Activated CD8-positive, alpha-beta T cell treated with anti-CD3 and anti-CD28 coated beads, Interleukin-2, amount 10 ng/mL, durations not matched to agents 7 days and 5 days (primary cell): ENCODE results near the gene EMB. TPM values are rescaled to one million over a fixed set of nuclear protein-coding genes. Genes with fewer than 3 reads are reported as not detected.
"Not testable (repeated sequence)": the region's sequence is repeated elsewhere in the genome, so short reads cannot be mapped to it uniquely, and the experiment has no call there.

Source experiments
- ATAC-seq: fragments of 150-1000 bp; cut with Tn5 transposase; one replicate; pipeline ENCODE4 v1.10.0; 2021; ENCODE audit warnings: moderate library complexity
- CTCF ChIA-PET: fragments of 350-600 bp; sonication (Branson Sonifier 250); formaldehyde crosslinking; loops from one replicate; lab custom pipeline; 2021; ENCODE audit warnings: antibody characterized with exemption; lab: Charles Lee
- POLR2A ChIA-PET: fragments of 350-600 bp; sonication (Branson Sonifier 250); formaldehyde crosslinking; loops from one replicate; lab custom pipeline; 2021; ENCODE audit warnings: antibody characterized with exemption; lab: Charles Lee
- DNase-seq: peaks from one replicate; pipeline ENCODE4 v3.0.0-alpha.2; 2020
- H3K27ac Mint-ChIP-seq: one replicate; pipeline ENCODE4 v1.8.0; 2021; ENCODE audit warnings: mild to moderate bottlenecking, mixed read lengths
- H3K27me3 Mint-ChIP-seq: one replicate; pipeline ENCODE4 v1.8.0; 2021; ENCODE audit warnings: low read depth, mixed read lengths
- H3K36me3 Mint-ChIP-seq: one replicate; pipeline ENCODE4 v1.8.0; 2021; ENCODE audit warnings: low read depth, mixed read lengths
- H3K4me1 Mint-ChIP-seq: one replicate; pipeline ENCODE4 v1.8.0; 2021; ENCODE audit warnings: low read depth, mixed read lengths
- H3K4me3 Mint-ChIP-seq: one replicate; pipeline ENCODE4 v1.8.0; 2021; ENCODE audit warnings: mild to moderate bottlenecking, mixed read lengths
- H3K9me3 Mint-ChIP-seq: one replicate; pipeline ENCODE4 v1.8.0; 2022; ENCODE audit warnings: mixed read lengths; ENCODE audit not compliant: insufficient read depth
- total RNA-seq, 2 experiments: library from RNA; stranded (reverse); gene quantifications; one replicate each; pipeline ENCODE4 v1.2.3, GENCODE V29; 2021

The EMB gene
- total RNA-seq, 2 experiments from 2014 or later = 139 to 149 TPM

- ATAC-seq = no peak
- POLR2A ChIA-PET = no interaction called here
- peaks cover 70% of the 10 kb centered on the region for H3K36me3 Mint-ChIP-seq
- H3K4me1 Mint-ChIP-seq = peaks cover 40% of the 10 kb centered on the region
- no peak overlapping the region for H3K27ac Mint-ChIP-seq
- DNase-seq = no peak
- H3K27me3 Mint-ChIP-seq = no peaks in the 10 kb centered on the region
- peaks cover 15% of the 10 kb centered on the region for H3K9me3 Mint-ChIP-seq
- H3K4me3 Mint-ChIP-seq = no peak overlapping the region
- CTCF ChIA-PET = no interaction called here
Measured at GRCh38 chr5:50420343-50420935, 20.6 kb downstream of the EMB start.

GRCh38 chr5:50419656-50420055, 21.4 kb downstream of the EMB start:
- Mint-ChIP-seq H3K9me3 (peaks cover 15% of the 10 kb centered on the region), H3K36me3 (peaks cover 68% of the 10 kb centered on the region), H3K4me1 (peaks cover 44% of the 10 kb centered on the region)
- POLR2A ChIA-PET, H3K4me3 Mint-ChIP-seq, CTCF ChIA-PET, H3K27ac Mint-ChIP-seq, DNase-seq, ATAC-seq, H3K27me3 Mint-ChIP-seq: not testable (repeated sequence)

- DNase-seq, H3K27me3 Mint-ChIP-seq, CTCF ChIA-PET, H3K4me3 Mint-ChIP-seq, POLR2A ChIA-PET, ATAC-seq: not testable (repeated sequence)
- H3K36me3 Mint-ChIP-seq = peaks cover 61% of the 10 kb centered on the region
- H3K27ac Mint-ChIP-seq = peak overlapping the region; percentile 44
- H3K9me3 Mint-ChIP-seq = peaks cover 11% of the 10 kb centered on the region
- H3K4me1 Mint-ChIP-seq = peaks cover 43% of the 10 kb centered on the region
Measured at GRCh38 chr5:50416637-50417036, 24.5 kb downstream of the EMB start.

GRCh38 chr5:50415912-50416311, 25.2 kb downstream of the EMB start:
- Mint-ChIP-seq H3K27me3 (no peaks in the 10 kb centered on the region), H3K27ac (no peak overlapping the region), H3K4me3 (peak overlapping the region; percentile 20), H3K9me3 (peaks cover 9% of the 10 kb centered on the region), H3K4me1 (peaks cover 46% of the 10 kb centered on the region), H3K36me3 (peaks cover 61% of the 10 kb centered on the region)
- ATAC-seq (peak; percentile 71), DNase-seq (peak; percentile 41)
- CTCF ChIA-PET = no interaction called here
- POLR2A ChIA-PET = no interaction called here

GRCh38 chr5:50410932-50411331, 30.2 kb downstream of the EMB start:
- H3K27me3 Mint-ChIP-seq, DNase-seq, ATAC-seq, CTCF ChIA-PET, POLR2A ChIA-PET, H3K9me3 Mint-ChIP-seq, H3K4me3 Mint-ChIP-seq, H3K27ac Mint-ChIP-seq: not testable (repeated sequence)
- peaks cover 30% of the 10 kb centered on the region for H3K4me1 Mint-ChIP-seq
- H3K36me3 Mint-ChIP-seq = peaks cover 57% of the 10 kb centered on the region

GRCh38 chr5:50406877-50407276, 34.2 kb downstream of the EMB start:
- no peak overlapping the region for H3K4me3 Mint-ChIP-seq
- no peaks in the 10 kb centered on the region for H3K27me3 Mint-ChIP-seq
- no peaks in the 10 kb centered on the region for H3K9me3 Mint-ChIP-seq
- ChIA-PET POLR2A (no interaction called here), CTCF (no interaction called here)
- peaks cover 56% of the 10 kb centered on the region for H3K36me3 Mint-ChIP-seq
- no peak overlapping the region for H3K27ac Mint-ChIP-seq
- ATAC-seq = no peak
- peaks cover 18% of the 10 kb centered on the region for H3K4me1 Mint-ChIP-seq
- DNase-seq = no peak

GRCh38 chr5:50401336-50401735, 39.8 kb downstream of the EMB start:
- CTCF ChIA-PET = no interaction called here
- H3K4me1 Mint-ChIP-seq = peaks cover 5% of the 10 kb centered on the region
- ATAC-seq = no peak

GRCh38 chr5:50393925-50394609, 47.0 kb downstream of the EMB start:
- H3K36me3 Mint-ChIP-seq = peaks cover 64% of the 10 kb centered on the region
- POLR2A ChIA-PET, DNase-seq, H3K4me1 Mint-ChIP-seq, H3K27ac Mint-ChIP-seq, H3K27me3 Mint-ChIP-seq, CTCF ChIA-PET, H3K4me3 Mint-ChIP-seq, ATAC-seq, H3K9me3 Mint-ChIP-seq: not testable (repeated sequence)

More at GRCh38 chr5:50401336-50401735, 39.8 kb downstream of the EMB start:
- Mint-ChIP-seq H3K27me3 (no peaks in the 10 kb centered on the region), H3K27ac (no peak overlapping the region), H3K9me3 (no peaks in the 10 kb centered on the region), H3K4me3 (no peak overlapping the region), H3K36me3 (peaks cover 48% of the 10 kb centered on the region)
- POLR2A ChIA-PET = no interaction called here
- no peak for DNase-seq

GRCh38 chr5:50392289-50392688, 48.8 kb downstream of the EMB start:
- ATAC-seq, H3K27ac Mint-ChIP-seq, POLR2A ChIA-PET, H3K4me3 Mint-ChIP-seq, H3K9me3 Mint-ChIP-seq, H3K4me1 Mint-ChIP-seq, DNase-seq, H3K27me3 Mint-ChIP-seq: not testable (repeated sequence)
- peaks cover 72% of the 10 kb centered on the region for H3K36me3 Mint-ChIP-seq
- CTCF ChIA-PET = interaction anchor here (1.3 kb wide), 1 partner anchor 12 kb away, joined by 3 read pairs; no protein-coding TSS in a partner anchor

GRCh38 chr5:50384381-50384780, 56.7 kb downstream of the EMB start:
- H3K4me3 Mint-ChIP-seq, CTCF ChIA-PET, H3K27me3 Mint-ChIP-seq, H3K27ac Mint-ChIP-seq, ATAC-seq, H3K4me1 Mint-ChIP-seq, DNase-seq, POLR2A ChIA-PET, H3K9me3 Mint-ChIP-seq: not testable (repeated sequence)
- peaks cover 62% of the 10 kb centered on the region for H3K36me3 Mint-ChIP-seq

- H3K27me3 Mint-ChIP-seq, POLR2A ChIA-PET, ATAC-seq, DNase-seq, H3K4me1 Mint-ChIP-seq, CTCF ChIA-PET, H3K4me3 Mint-ChIP-seq, H3K9me3 Mint-ChIP-seq, H3K27ac Mint-ChIP-seq: not testable (repeated sequence)
- H3K36me3 Mint-ChIP-seq = peaks cover 61% of the 10 kb centered on the region
Measured at GRCh38 chr5:50376696-50377095, 64.4 kb downstream of the EMB start.

GRCh38 chr5:50369287-50370033, 71.6 kb downstream of the EMB start:
- H3K27ac Mint-ChIP-seq, H3K4me3 Mint-ChIP-seq, H3K27me3 Mint-ChIP-seq, CTCF ChIA-PET, ATAC-seq, POLR2A ChIA-PET, DNase-seq: not testable (repeated sequence)
- Mint-ChIP-seq H3K9me3 (peaks cover 15% of the 10 kb centered on the region), H3K36me3 (peaks cover 59% of the 10 kb centered on the region), H3K4me1 (peaks cover 10% of the 10 kb centered on the region)
